Measurements from ENCODE around the gene DNAH3. TPM values are rescaled to one million over a fixed set of nuclear protein-coding genes. Genes with fewer than 3 reads are reported as not detected.
A peak's percentile ranks its signal among the peaks of the same experiment; 100 is the strongest.

The DNAH3 gene
- total RNA-seq, 1 donor from 2014 or later, result 0.19 TPM

DNA sequence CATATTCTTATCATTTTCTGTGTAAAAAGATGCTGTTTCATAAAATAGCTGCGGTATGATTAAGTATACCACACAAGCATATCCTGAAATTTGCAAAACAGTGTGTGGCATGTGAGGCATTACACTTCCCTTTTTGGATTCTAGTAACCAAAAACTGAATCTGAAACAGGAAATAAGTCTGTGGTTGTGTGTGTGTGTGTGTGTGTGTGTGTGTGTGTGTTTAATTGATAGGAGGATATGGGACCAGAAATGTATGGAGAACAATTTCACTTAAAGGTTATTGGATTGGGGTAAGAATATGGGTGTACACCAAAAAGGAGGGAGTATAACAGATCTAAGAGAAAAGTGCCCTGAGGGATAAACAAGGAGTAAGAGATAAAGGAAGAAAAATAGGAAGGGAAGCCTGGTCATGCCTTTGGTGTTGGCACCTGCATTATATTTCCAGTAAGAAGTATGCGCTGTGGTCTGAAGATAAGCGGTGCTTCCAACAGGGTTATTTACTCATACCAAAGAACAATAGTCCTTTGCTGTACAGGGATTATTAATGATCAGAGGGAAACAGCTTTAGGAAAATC is 246.1 kb downstream of the DNAH3 start:
- Mint-ChIP-seq H3K27me3 (no peaks in the 10 kb centered on the region), H3K4me1 (ENCODE audit: low read depth) (peaks cover 45% of the 10 kb centered on the region), H3K36me3 (ENCODE audit: insufficient read depth) (peaks cover 1% of the 10 kb centered on the region), H3K9me3 (ENCODE audit: low read depth) (no peaks in the 10 kb centered on the region), H3K4me3 (ENCODE audit: low read depth) (no peak overlapping the region), H3K27ac (peak overlapping the region; percentile 86)
- TF ChIP-seq, protein P1, sequence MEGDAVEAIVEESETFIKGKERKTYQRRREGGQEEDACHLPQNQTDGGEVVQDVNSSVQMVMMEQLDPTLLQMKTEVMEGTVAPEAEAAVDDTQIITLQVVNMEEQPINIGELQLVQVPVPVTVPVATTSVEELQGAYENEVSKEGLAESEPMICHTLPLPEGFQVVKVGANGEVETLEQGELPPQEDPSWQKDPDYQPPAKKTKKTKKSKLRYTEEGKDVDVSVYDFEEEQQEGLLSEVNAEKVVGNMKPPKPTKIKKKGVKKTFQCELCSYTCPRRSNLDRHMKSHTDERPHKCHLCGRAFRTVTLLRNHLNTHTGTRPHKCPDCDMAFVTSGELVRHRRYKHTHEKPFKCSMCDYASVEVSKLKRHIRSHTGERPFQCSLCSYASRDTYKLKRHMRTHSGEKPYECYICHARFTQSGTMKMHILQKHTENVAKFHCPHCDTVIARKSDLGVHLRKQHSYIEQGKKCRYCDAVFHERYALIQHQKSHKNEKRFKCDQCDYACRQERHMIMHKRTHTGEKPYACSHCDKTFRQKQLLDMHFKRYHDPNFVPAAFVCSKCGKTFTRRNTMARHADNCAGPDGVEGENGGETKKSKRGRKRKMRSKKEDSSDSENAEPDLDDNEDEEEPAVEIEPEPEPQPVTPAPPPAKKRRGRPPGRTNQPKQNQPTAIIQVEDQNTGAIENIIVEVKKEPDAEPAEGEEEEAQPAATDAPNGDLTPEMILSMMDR (IDR thresholded peaks at IDR 0.05; ENCODE audit: unreplicated experiment), result no peak
- DNase-seq (ENCODE audit: low spot score, unreplicated experiment), result no peak

DNA sequence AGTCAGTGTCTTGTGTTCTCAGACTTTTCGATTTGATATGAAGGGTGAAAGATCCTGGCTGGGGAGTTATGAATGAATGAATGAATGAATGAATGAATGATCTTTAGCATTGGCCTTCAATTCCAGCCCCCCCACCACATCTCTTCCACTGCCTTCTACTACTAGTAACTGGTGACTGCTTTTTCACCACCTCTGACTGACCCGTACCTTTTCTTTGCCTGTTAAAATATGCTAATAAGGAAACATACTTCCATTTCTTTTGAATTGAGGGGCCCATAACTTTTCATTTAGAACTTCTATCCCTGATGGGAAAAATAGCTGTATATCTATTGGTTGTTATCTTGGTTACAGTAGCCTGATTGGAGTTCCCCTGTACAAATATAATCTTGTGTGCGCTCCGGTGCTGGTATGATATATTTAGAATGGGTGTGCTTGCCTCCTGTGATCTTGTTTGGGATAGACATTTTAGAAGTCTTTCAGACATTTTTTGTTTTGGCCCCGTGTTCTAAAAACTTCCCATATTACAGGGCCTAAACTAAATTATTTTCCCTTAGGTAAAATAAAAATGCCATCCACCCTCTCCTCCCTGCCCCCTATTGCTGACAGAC is 246.6 kb downstream of the DNAH3 start:
- TF ChIP-seq, protein P1 (IDR thresholded peaks at IDR 0.05; ENCODE audit: unreplicated experiment), result no peak
- peaks cover 49% of the 10 kb centered on the region for H3K4me1 Mint-ChIP-seq (ENCODE audit: low read depth)
- DNase-seq (ENCODE audit: low spot score, unreplicated experiment), result no peak
- no peaks in the 10 kb centered on the region for H3K9me3 Mint-ChIP-seq (ENCODE audit: low read depth)
- H3K36me3 Mint-ChIP-seq (ENCODE audit: insufficient read depth), result peaks cover 1% of the 10 kb centered on the region
- no peaks in the 10 kb centered on the region for H3K27me3 Mint-ChIP-seq
- H3K27ac Mint-ChIP-seq, result peak overlapping the region; percentile 57
- no peak overlapping the region for H3K4me3 Mint-ChIP-seq (ENCODE audit: low read depth)

DNA sequence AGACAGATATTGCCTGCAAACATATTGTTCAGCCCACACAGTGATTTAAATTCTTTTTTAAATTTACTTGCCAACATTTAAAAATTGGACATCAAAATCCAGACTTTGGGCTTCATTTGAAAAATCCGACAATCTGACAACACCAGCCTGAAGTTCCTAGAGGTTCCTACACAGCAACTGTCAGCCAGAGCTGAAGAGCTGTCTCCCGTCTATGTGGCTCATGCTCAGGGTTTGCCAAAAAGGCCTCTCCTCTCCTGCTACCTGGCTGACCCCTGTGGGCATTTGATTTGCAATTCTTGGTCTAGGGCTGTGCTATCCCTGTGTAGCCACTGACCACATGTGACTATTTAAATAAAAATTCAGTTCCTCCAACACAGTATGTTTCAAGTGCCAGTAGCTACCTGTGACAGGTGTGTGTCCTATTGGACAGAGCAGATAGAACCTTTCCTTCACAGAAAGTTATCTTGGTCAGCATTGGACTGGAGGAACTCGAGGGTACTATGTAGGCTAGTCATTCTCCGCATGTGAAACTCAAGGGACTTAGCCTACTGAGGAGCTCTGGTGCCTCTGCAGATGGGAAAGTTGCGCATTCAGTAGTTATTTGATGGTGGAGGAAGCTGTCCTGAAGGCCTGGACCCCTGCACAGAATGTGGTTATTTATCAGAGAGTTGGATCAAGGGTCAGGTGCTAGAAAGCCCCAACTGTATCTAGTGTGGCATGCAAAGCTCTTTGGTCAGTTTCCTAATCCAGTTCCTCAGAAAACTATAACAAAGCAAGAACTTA is 247.3 kb downstream of the DNAH3 start:
- peaks cover 56% of the 10 kb centered on the region for H3K4me1 Mint-ChIP-seq (ENCODE audit: low read depth)
- no peaks in the 10 kb centered on the region for H3K9me3 Mint-ChIP-seq (ENCODE audit: low read depth)
- H3K36me3 Mint-ChIP-seq (ENCODE audit: insufficient read depth), result peaks cover 1% of the 10 kb centered on the region
- no peak overlapping the region for H3K4me3 Mint-ChIP-seq (ENCODE audit: low read depth)
- TF ChIP-seq, protein P1 (IDR thresholded peaks at IDR 0.05; ENCODE audit: unreplicated experiment), result no peak
- DNase-seq (ENCODE audit: low spot score, unreplicated experiment), result no peak
- peak overlapping the region; percentile 77 for H3K27ac Mint-ChIP-seq
- H3K27me3 Mint-ChIP-seq, result no peaks in the 10 kb centered on the region

DNA sequence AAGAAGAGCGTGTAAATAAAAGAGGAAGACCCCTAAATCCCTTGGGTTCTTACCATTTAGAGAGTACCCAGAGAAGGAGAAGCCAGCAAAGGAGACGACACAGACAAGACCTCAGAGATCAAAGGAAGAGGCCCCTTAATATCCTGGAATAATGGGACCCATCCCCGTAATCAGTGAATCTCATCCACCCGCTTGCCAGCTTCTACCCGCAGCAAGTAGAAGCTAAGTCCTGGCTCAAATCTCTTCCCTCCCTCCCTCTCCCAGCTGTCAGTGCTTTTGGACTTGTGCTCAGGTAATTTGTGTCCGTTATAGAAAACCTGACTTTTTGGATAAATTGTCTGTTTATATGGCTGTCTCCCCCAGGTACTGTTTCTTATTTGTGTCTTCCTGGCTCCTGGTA is 248.2 kb downstream of the DNAH3 start:
- TF ChIP-seq, protein P1 (IDR thresholded peaks at IDR 0.05; ENCODE audit: unreplicated experiment), result no peak
- peaks cover 65% of the 10 kb centered on the region for H3K4me1 Mint-ChIP-seq (ENCODE audit: low read depth)
- no peaks in the 10 kb centered on the region for H3K9me3 Mint-ChIP-seq (ENCODE audit: low read depth)
- no peak for DNase-seq (ENCODE audit: low spot score, unreplicated experiment)
- H3K36me3 Mint-ChIP-seq (ENCODE audit: insufficient read depth), result no peaks in the 10 kb centered on the region
- peak overlapping the region; percentile 89 for H3K4me3 Mint-ChIP-seq (ENCODE audit: low read depth)
- peak overlapping the region; percentile 97 for H3K27ac Mint-ChIP-seq
- no peaks in the 10 kb centered on the region for H3K27me3 Mint-ChIP-seq

DNA sequence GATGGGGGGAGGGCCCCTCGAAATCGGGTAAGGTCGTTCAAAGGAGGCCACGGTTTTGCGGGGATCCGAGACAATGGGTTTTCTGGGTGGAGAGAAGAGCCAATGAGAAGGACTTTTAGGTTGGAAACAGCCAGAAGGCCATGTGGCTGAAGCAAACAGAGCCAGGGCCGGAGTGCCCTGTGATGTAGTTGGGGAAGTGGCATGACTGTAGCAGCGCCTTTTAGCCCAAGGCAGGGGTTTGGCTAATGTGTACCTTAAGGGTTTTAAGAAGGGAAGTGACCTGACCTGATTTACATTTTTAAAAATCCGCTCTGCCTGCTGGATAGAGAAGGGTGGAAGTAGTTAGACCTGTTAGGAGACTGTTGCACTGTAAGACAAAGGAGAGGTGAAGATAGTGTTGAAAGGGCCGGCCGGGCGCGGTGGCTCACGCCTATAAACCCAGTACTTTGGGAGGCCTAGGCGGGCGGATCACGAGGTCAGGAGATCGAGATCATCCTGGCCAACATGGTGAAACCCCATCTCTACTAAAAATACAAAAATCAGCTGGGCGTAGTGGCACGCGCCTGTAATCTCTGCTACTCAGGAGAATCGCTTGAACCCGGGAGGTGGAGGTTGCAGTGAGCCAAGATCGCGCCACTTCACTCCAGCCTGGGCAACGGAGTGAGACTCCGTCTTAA is 249.1 kb downstream of the DNAH3 start:
- no peaks in the 10 kb centered on the region for H3K27me3 Mint-ChIP-seq
- H3K4me1 Mint-ChIP-seq (ENCODE audit: low read depth), result peaks cover 73% of the 10 kb centered on the region
- H3K9me3 Mint-ChIP-seq (ENCODE audit: low read depth), result no peaks in the 10 kb centered on the region
- DNase-seq (ENCODE audit: low spot score, unreplicated experiment), result peak; percentile 26
- H3K27ac Mint-ChIP-seq, result peak overlapping the region; percentile 97
- peak overlapping the region; percentile 89 for H3K4me3 Mint-ChIP-seq (ENCODE audit: low read depth)
- H3K36me3 Mint-ChIP-seq (ENCODE audit: insufficient read depth), result peaks cover 4% of the 10 kb centered on the region
- TF ChIP-seq, protein P1 (IDR thresholded peaks at IDR 0.05; ENCODE audit: unreplicated experiment), result no peak

Measured in progenitor cell of endocrine pancreas (in vitro differentiated cells).